Thymus (tissue), 11 donors: Measurements from ENCODE around the gene EIF4B. TPM values are rescaled to one million over a fixed set of nuclear protein-coding genes. Genes with fewer than 3 reads are reported as not detected.
"Not testable (repeated sequence)": the region's sequence is repeated elsewhere in the genome, so short reads cannot be mapped to it uniquely, and the experiment has no call there.

Experiments used
- DNase-seq, 9 donors: peaks; one replicate each; pipeline ENCODE4 v3.0.0-alpha.2; 2013; ENCODE audit warnings: low spot score in 9 of 9, low read depth in 6 of 9, missing footprints in 1 of 9
- H3K27ac ChIP-seq, 2 donors: one replicate each; pipeline ENCODE4 v1.5.1; 2013; ENCODE audit warnings: control low read depth in 1 of 2, low read depth in 1 of 2, low read length in 1 of 2, mild to moderate bottlenecking in 1 of 2, moderate library complexity in 1 of 2
- H3K27me3 ChIP-seq, 2 donors: one replicate each; pipeline ENCODE4 v1.5.1; 2013; ENCODE audit warnings: low read length in 1 of 2; ENCODE audit not compliant: control insufficient read depth in 2 of 2, insufficient read depth in 1 of 2
- H3K36me3 ChIP-seq, 2 donors: one replicate each; pipeline ENCODE4 v1.5.1; 2013; ENCODE audit warnings: low read length in 1 of 2, mild to moderate bottlenecking in 1 of 2, moderate library complexity in 1 of 2; ENCODE audit not compliant: control insufficient read depth in 2 of 2, insufficient read depth in 2 of 2
- H3K4me1 ChIP-seq, 2 donors: one replicate each; pipeline ENCODE4 v1.5.1; 2013; ENCODE audit warnings: low read length in 2 of 2; ENCODE audit not compliant: control insufficient read depth in 2 of 2, insufficient read depth in 2 of 2
- H3K4me3 ChIP-seq, 2 donors: one replicate each; pipeline ENCODE4 v1.5.1; 2013; ENCODE audit warnings: low read length in 2 of 2, control low read depth in 1 of 2, mild to moderate bottlenecking in 1 of 2
- H3K9me3 ChIP-seq, 2 donors: one replicate each; pipeline ENCODE4 v1.5.1; 2013; ENCODE audit warnings: low read length in 1 of 2, mild to moderate bottlenecking in 1 of 2; ENCODE audit not compliant: control insufficient read depth in 2 of 2, insufficient read depth in 1 of 2
- WGBS: extraction: QIAGEN DNeasy Blood & Tissue Kit; methylation state at CpG from one replicate; pipeline ENCODE4 v1.1.7; 2013; 5-methylcytosine and 5-hydroxymethylcytosine counted together
- polyA plus RNA-seq: library from polyadenylated mRNA; stranded (reverse); fragments of 200-250 nt; gene quantifications from one replicate; pipeline ENCODE4 v1.2.3, GENCODE V29; 2013
- total RNA-seq: library from RNA; stranded (reverse); fragments of 120-200 nt; gene quantifications from one replicate; pipeline ENCODE4 v1.2.4, GENCODE V29; 2013
- donor health status: healthy.

EIF4B gene
- total and polyA plus RNA-seq, 2 donors, result 148 to 432 TPM

DNA sequence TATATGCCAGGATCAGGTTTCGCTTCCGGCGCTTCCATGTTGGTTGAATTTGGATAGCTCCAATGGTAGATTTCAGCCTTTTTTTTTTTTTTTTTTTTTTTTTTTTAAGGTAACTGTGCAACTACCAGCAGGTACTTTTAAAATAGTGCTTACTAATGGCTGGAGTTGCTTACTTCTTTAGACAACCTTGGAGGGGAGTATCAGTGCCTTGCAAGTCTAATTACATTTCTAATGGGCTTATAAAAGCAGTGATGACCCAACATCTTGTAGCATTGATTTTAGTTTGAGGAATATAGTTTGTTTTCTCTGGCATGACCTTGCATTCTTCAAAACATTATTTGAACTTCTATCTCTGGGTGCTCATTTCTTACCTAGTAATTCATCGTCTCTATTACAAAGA, 1.1 kb downstream of the EIF4B start:
- peaks cover 12 to 31% of the 10 kb centered on the region in 2 donors for H3K36me3 ChIP-seq
- H3K9me3 ChIP-seq, result no peaks in the 10 kb centered on the region
- no peak for DNase-seq
- peak overlapping the region in 1 of 2 donors; percentile 96 for H3K27ac ChIP-seq
- 33% methylated on average over 4 of the region's 4 CpGs for WGBS
- H3K4me1 ChIP-seq, result peaks cover 19 to 22% of the 10 kb centered on the region in 2 donors
- no peaks in the 10 kb centered on the region for H3K27me3 ChIP-seq
- peak overlapping the region; percentile 90 for H3K4me3 ChIP-seq

DNA sequence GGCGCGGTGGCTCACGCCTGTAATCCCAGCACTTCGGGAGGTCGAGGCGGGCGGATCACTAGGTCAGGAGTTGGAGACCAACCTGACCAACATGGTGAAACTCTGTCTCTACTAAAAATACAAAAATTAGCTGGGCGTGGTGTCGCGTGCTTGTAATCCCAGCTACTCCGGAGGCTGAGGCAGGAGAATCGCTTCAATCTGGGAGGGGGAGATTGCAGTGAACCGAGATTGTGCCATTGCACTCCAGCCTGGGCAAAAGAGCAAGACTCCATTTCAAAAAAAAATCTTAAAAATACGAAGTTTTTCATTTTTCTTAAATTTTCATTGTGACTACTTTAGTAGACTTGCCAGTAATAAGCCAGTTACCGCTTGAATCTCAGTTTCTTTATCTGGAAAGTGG, 2.5 kb downstream of the EIF4B start:
- DNase-seq, H3K27me3 ChIP-seq, H3K4me3 ChIP-seq, H3K27ac ChIP-seq, H3K9me3 ChIP-seq: not testable (repeated sequence)
- peaks cover 12 to 31% of the 10 kb centered on the region in 2 donors for H3K36me3 ChIP-seq
- peaks cover 19 to 22% of the 10 kb centered on the region in 2 donors for H3K4me1 ChIP-seq
- WGBS, result 96% methylated on average over 15 of the region's 15 CpGs

DNA sequence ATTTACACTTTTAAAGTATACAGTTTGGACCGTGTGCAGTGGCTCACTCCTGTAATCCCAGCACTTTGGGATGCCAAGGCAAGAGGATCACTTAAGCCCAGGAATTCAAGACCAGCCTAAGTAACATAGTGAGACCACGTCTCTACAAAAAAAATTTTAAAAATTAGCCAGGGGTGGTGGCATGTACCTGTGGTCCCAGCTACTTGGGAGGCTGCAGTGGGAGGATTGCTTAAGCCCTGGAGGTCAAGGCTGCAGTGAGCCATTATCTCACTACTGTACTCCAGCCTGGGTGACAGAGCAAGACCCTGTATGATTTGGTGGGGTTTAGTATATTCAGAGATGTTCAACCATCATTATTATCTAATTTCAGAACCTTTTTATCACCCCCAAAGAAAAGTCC, 4.7 kb downstream of the EIF4B start:
- Histone ChIP-seq H3K36me3 (peaks cover 12 to 33% of the 10 kb centered on the region in 2 donors), H3K4me1 (peaks cover 13% of the 10 kb centered on the region in 2 donors), H3K4me3 (no peak overlapping the region), H3K27ac (no peak overlapping the region), H3K9me3 (no peaks in the 10 kb centered on the region), H3K27me3 (no peaks in the 10 kb centered on the region)
- DNase-seq, result no peak
- WGBS, result 97% methylated on average over 2 of the region's 2 CpGs

DNA sequence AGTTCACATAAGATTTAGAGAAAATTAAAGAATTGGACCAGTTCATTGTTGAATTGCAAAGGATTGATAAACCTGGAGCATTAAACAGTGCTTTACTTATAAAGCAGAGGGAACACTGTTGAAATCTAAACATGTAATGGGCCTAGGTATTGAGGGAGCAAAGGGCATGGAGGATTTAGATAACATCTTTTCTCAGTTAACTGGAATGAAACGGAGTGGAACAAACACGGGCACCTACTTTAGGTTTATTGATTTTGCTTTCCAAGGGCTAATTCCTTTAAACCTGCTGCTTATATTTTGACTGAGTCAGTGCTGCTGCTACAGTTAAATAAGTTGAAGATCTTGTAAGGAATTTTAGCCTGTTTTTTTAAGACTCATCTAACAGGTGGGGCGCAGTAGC, 5.6 kb downstream of the EIF4B start:
- no peak for DNase-seq
- H3K27ac ChIP-seq, result no peak overlapping the region
- peaks cover 13% of the 10 kb centered on the region in 2 donors for H3K4me1 ChIP-seq
- no peaks in the 10 kb centered on the region for H3K9me3 ChIP-seq
- no peaks in the 10 kb centered on the region for H3K27me3 ChIP-seq
- H3K36me3 ChIP-seq, result peaks cover 15 to 42% of the 10 kb centered on the region in 2 donors
- WGBS, result 97% methylated on average over 3 of the region's 3 CpGs
- no peak overlapping the region for H3K4me3 ChIP-seq

DNA sequence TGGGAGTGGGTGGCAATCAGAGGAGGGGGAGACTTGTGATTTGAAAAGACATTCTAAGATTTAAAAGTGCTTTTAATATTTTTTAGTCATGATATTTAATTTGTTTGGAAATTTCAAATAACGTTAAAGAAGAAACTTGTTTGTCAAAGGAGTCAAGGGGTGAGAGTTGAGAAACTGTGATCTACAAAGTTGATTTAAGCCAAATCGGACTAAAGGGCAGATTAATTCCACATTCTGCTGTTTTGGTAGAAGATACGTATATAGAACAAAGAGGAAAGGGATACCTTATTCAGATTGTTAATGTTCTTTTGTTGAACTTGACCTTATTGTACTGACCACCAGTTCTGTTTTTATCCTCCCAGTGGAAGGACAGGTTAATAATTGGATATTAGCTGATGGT, 6.7 kb downstream of the EIF4B start:
- DNase-seq, result no peak
- WGBS, result 96% methylated on average over 3 of the region's 3 CpGs
- no peak overlapping the region for H3K27ac ChIP-seq
- no peaks in the 10 kb centered on the region for H3K9me3 ChIP-seq
- H3K36me3 ChIP-seq, result peaks cover 25 to 52% of the 10 kb centered on the region in 2 donors
- H3K27me3 ChIP-seq, result no peaks in the 10 kb centered on the region
- H3K4me1 ChIP-seq, result peaks cover 4 to 6% of the 10 kb centered on the region in 2 donors
- no peak overlapping the region for H3K4me3 ChIP-seq

DNA sequence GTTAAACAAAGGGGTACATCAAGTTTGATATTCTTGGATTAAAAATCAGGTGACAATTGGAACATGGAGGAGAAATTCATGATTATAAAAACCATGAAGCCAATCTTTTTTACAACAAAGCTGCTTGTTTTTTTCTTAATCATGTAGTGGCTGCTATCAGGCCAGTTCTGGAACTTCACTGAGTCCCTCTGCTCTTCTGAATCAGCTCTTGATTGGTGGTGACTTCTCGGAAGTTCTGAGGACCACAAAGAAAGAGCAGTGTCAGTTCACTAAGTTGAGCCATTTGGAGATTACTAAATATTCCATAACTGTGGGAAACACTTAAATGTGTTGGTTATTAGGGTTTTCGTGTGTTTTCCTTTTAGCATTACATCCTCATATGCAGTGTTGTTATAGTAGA, 8.5 kb downstream of the EIF4B start:
- Histone ChIP-seq H3K27ac (no peak overlapping the region), H3K36me3 (peaks cover 31 to 55% of the 10 kb centered on the region in 2 donors), H3K27me3 (no peaks in the 10 kb centered on the region), H3K9me3 (no peaks in the 10 kb centered on the region), H3K4me3 (no peak overlapping the region), H3K4me1 (no peaks in the 10 kb centered on the region)
- DNase-seq, result no peak
- 94% methylated on average over 2 of the region's 2 CpGs for whole genome bisulfite sequencing

DNA sequence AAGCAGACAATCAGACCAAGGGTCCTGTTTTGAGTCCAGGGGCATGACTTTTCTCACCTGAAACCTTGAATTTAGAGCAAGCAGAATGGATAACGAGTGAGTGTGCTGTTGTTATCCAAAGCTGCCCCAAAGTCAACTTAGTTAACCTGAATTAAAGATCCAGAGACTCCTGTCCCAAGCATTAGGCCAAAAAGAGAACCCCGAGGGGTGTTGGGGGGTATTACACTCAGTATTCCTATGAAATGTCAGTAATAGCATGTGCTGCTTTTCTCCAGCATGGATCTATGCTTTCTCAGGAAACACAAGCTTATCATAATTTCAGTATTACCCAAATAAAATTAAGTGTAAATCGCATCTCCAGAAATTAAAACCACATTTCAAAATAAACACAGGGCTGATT, 19.0 kb downstream of the EIF4B start:
- Histone ChIP-seq H3K36me3 (peaks cover 58 to 82% of the 10 kb centered on the region in 2 donors), H3K9me3 (no peaks in the 10 kb centered on the region), H3K27ac (no peak overlapping the region), H3K4me3 (no peak overlapping the region), H3K4me1 (no peaks in the 10 kb centered on the region), H3K27me3 (no peaks in the 10 kb centered on the region)
- no peak for DNase-seq
- WGBS, result 99% methylated on average over 3 of the region's 3 CpGs

DNA sequence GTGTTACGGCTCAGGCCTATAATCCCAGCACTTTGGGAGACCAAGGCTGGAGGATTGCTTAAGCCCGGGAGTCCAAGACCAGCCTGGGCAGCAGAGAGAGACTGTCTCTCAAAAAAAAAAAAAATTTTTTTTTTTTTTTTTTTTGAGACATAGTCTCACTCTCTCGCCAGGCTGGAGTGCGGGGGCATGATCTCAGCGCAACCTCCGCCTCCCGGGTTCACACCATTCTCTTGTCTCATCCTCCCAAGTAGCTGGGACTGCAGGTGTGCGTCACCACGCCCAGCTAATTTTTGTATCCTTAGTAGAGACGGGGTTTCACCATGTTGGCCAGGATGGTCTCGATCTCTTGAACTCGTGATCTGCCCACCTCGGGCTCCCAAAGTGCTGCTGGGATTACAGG, 20.8 kb downstream of the EIF4B start:
- H3K27me3 ChIP-seq, H3K27ac ChIP-seq, H3K4me1 ChIP-seq, DNase-seq, H3K4me3 ChIP-seq, H3K9me3 ChIP-seq: not testable (repeated sequence)
- H3K36me3 ChIP-seq, result peaks cover 66 to 83% of the 10 kb centered on the region in 2 donors
- WGBS, result 91% methylated on average over 13 of the region's 13 CpGs

DNA sequence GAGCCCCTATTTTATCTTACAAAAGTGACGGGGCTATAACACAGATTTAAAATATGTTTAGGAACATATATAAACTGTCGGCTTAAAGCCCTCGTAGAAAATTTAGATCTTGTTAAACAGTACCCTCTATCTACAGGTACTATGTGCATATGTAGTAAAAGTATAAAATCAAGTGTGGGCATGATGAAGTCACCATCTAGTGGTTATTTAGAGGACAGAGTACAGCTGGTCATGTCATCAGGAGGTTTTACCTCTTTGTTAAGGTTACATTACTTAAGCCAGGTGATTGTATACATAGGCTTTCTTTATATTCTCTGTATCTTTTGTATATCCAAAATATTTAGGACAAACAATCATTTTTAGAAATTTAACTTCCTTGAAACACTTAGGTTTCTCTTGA, 25.4 kb downstream of the EIF4B start:
- Histone ChIP-seq H3K27me3 (no peaks in the 10 kb centered on the region), H3K9me3 (no peaks in the 10 kb centered on the region), H3K27ac (no peak overlapping the region), H3K36me3 (peaks cover 74 to 87% of the 10 kb centered on the region in 2 donors), H3K4me1 (no peaks in the 10 kb centered on the region), H3K4me3 (no peak overlapping the region)
- WGBS, result 98% methylated on average over 3 of the region's 3 CpGs
- no peak for DNase-seq

DNA sequence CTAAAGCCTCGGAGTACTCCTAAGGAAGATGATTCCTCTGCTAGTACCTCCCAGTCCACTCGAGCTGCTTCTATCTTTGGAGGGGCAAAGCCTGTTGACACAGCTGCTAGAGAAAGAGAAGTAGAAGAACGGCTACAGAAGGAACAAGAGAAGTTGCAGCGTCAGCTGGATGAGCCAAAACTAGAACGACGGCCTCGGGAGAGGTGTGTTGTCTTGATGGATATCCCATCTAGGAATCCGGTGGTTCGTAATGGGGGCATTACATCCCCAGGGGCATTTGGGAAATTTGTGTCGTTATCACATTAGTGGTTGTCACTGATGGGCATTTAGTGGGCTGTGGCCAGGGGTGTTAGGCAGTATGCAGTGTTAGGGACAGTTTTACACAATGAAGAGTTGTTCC, 27.6 kb downstream of the EIF4B start:
- H3K36me3 ChIP-seq, result peaks cover 75 to 86% of the 10 kb centered on the region in 2 donors
- not testable (repeated sequence) for H3K4me3 ChIP-seq, H3K4me1 ChIP-seq, H3K9me3 ChIP-seq, DNase-seq, H3K27ac ChIP-seq, H3K27me3 ChIP-seq
- WGBS, result 94% methylated on average over 10 of the region's 10 CpGs
